Left lung (tissue), 10 donors: Measurements from ENCODE around the gene PIK3C3. TPM values are rescaled to one million over a fixed set of nuclear protein-coding genes. Genes with fewer than 3 reads are reported as not detected.

Experiments used
- ATAC-seq: fragments of 200-7000 bp; cut with Tn5 transposase; one replicate; pipeline ENCODE4 v1.9.1; 2020; ENCODE audit warnings: moderate library complexity
- DNase-seq, 4 donors: peaks; one replicate each; pipeline ENCODE4 v3.0.0-alpha.2; 2013 to 2020
- H3K27ac ChIP-seq, 2 donors: fragments of 200-600 bp; sonication (generic) in 1 of 2; one replicate each; pipeline versions ENCODE4 v1.5.0 to v1.8.0; 2020 to 2021
- H3K27me3 ChIP-seq, 2 donors: fragments of 200-600 bp; sonication (generic) in 1 of 2; one replicate each; pipeline versions ENCODE4 v1.5.0 to v1.8.0; 2020 to 2021
- H3K36me3 ChIP-seq, 2 donors: fragments of 200-600 bp; sonication (generic) in 1 of 2; one replicate each; pipeline versions ENCODE4 v1.5.0 to v1.8.0; 2020 to 2021
- H3K4me1 ChIP-seq, 2 donors: fragments of 200-600 bp; one replicate each; pipeline ENCODE4 v1.8.0; 2021
- H3K4me3 ChIP-seq, 2 donors: fragments of 200-600 bp; sonication (generic) in 1 of 2; one replicate each; pipeline versions ENCODE4 v1.5.0 to v1.8.0; 2020 to 2021; ENCODE audit warnings: mild to moderate bottlenecking in 1 of 2
- H3K9me3 ChIP-seq, 2 donors: fragments of 200-600 bp; sonication (generic) in 1 of 2; one replicate each; pipeline versions ENCODE4 v1.5.0 to v1.8.0; 2020 to 2021
- intact Hi-C, 2 donors: fragments of 100-400 bp; cut with DNase I; formaldehyde crosslinking; loops; one replicate each; pipeline versions ENCODE4 v1.11.2 to v1.14.2; 2022
- polyA plus RNA-seq, 6 donors: library from polyadenylated mRNA; unstranded; fragments of 120-200 nt; gene quantifications; one replicate each; pipeline ENCODE4 v1.2.1, GENCODE V29; 2013; ENCODE audit not compliant: insufficient read length in 6 of 6
- total RNA-seq, 2 donors: library from RNA; stranded (reverse); fragmentation: NEBNext Ultra II Directional; extraction: Animal tissue kit (Norgen Biotek cat#: 25700); gene quantifications; one replicate each; pipeline ENCODE4 v1.2.1, GENCODE V29; 2021
- TF ChIP-seq, protein P1 (sequence below), 2 donors: fragments of 200-600 bp; sonication (generic) in 1 of 2; IDR thresholded peaks; one replicate each; pipeline versions ENCODE4 v1.5.0 to v1.8.0; 2021; ENCODE audit warnings: antibody characterized with exemption in 2 of 2
- donor health status: DM: no; HTN: yes; CAD: no.
- donor health status: DM: no; HTN: no; CAD: no.

Gene PIK3C3
- total and polyA plus RNA-seq, 8 donors = 40.3 to 75.2 (median 55.2) TPM

DNA sequence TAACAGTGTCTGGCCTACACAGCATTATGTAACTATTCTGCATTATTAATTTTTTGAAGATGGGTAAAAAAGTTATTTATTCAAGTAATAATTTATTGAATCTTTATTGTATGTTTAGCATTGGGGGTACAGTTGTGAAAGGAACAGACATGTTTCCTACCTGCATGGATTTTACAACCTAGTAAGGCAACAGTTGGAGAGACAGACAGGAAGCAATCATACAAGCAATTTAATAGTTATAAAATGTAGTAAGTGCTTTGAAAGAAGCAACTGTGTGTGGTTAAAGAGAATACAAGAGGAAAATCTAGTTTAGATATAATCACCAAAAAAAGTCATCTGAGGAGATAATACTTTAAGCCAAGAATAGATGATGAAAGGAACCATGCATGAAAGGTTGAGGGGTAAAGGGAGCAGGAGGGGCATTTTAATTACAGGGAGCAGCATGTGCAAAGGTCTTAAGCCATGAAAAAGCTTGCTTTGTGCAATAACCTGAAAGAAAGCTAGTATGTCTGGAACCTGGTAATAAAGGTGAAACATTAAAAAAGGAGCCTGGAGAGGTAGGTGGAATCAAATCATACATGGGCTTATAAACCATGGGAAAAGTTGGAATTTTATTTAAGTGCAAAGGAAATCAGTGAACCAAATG is 140.8 kb downstream of the PIK3C3 start:
- H3K27me3 ChIP-seq = no peaks in the 10 kb centered on the region
- H3K4me3 ChIP-seq = no peak overlapping the region
- no peaks in the 10 kb centered on the region for H3K9me3 ChIP-seq
- ATAC-seq (no peak), DNase-seq (no peak)
- intact Hi-C loops = no loop called here
- H3K36me3 ChIP-seq = no peaks in the 10 kb centered on the region
- H3K27ac ChIP-seq = no peak overlapping the region
- no peaks in the 10 kb centered on the region for H3K4me1 ChIP-seq
- TF ChIP-seq, protein P1, sequence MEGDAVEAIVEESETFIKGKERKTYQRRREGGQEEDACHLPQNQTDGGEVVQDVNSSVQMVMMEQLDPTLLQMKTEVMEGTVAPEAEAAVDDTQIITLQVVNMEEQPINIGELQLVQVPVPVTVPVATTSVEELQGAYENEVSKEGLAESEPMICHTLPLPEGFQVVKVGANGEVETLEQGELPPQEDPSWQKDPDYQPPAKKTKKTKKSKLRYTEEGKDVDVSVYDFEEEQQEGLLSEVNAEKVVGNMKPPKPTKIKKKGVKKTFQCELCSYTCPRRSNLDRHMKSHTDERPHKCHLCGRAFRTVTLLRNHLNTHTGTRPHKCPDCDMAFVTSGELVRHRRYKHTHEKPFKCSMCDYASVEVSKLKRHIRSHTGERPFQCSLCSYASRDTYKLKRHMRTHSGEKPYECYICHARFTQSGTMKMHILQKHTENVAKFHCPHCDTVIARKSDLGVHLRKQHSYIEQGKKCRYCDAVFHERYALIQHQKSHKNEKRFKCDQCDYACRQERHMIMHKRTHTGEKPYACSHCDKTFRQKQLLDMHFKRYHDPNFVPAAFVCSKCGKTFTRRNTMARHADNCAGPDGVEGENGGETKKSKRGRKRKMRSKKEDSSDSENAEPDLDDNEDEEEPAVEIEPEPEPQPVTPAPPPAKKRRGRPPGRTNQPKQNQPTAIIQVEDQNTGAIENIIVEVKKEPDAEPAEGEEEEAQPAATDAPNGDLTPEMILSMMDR (IDR thresholded peaks at IDR 0.05) = no peak

DNA sequence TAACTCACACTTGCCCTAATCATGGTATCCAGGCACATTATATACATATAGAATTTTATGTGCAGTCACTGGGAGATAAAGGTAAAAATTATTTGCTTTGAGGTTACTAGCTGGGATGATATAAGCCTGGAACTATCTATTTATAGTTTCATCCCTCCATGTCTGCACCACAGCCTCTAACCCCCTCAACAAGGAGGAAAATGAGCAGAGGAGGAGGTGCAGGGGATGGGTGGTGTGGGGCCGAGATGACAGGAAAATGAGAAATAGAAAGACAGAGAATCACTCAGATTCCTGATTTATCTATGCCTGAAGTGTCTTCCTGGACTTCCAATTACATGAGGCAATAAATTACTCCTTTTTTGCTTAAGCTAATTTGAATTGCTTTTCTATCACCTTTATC is 145.2 kb downstream of the PIK3C3 start:
- no peaks in the 10 kb centered on the region for H3K4me1 ChIP-seq
- no peak for ATAC-seq
- DNase-seq = no peak
- intact Hi-C loops = no loop called here
- H3K36me3 ChIP-seq = no peaks in the 10 kb centered on the region
- H3K9me3 ChIP-seq = no peaks in the 10 kb centered on the region
- TF ChIP-seq, protein P1 (IDR thresholded peaks at IDR 0.05) = no peak
- H3K27me3 ChIP-seq = no peaks in the 10 kb centered on the region
- H3K27ac ChIP-seq = no peak overlapping the region
- no peak overlapping the region for H3K4me3 ChIP-seq

DNA sequence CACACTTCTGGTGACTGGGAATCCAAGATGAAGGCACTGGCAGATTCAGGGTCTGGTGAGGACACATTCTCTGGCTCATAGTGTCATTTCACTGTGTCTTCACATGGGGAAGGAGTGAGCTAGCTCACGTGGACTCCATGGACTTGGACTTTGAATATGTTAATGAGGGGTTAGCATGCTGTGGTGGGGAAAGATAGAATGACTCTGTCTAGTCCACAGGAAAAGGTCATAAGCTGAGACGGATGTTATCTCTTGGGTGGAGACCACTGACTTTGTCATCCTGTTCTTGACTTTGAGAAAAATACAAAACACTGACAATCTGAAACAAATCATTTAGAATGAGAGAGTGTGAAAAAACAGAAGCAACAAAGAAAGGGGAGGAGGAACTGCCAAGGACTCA is 145.9 kb downstream of the PIK3C3 start:
- no peaks in the 10 kb centered on the region for H3K4me1 ChIP-seq
- H3K36me3 ChIP-seq = no peaks in the 10 kb centered on the region
- no peak overlapping the region for H3K27ac ChIP-seq
- H3K9me3 ChIP-seq = no peaks in the 10 kb centered on the region
- no peaks in the 10 kb centered on the region for H3K27me3 ChIP-seq
- DNase-seq = no peak
- TF ChIP-seq, protein P1 (IDR thresholded peaks at IDR 0.05) = no peak
- ATAC-seq = no peak
- no peak overlapping the region for H3K4me3 ChIP-seq
- intact Hi-C loops = no loop called here

DNA sequence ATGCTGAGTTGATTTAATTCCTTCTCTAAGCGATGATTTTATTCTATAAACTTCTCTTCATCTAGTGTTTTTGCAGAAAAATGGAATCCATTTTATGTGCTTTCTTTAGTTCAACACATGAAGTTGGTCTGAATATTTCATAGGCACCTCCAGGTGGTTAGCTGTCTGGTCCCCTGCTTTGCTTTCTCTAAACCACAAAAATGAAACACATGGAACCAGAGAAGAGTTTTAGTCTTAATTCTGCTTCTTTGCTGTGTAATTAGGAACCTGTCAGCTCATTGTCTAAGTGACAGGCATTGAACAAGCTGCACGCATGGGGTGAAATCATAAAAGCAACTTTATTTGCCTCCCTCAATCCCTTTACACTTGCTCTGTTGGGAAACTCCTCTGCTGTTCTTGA is 150.4 kb downstream of the PIK3C3 start:
- Histone ChIP-seq H3K4me3 (no peak overlapping the region), H3K36me3 (no peaks in the 10 kb centered on the region), H3K4me1 (no peaks in the 10 kb centered on the region), H3K9me3 (no peaks in the 10 kb centered on the region), H3K27ac (no peak overlapping the region), H3K27me3 (no peaks in the 10 kb centered on the region)
- no peak for ATAC-seq
- no peak for DNase-seq
- intact Hi-C loops = no loop called here
- TF ChIP-seq, protein P1 (IDR thresholded peaks at IDR 0.05) = no peak

DNA sequence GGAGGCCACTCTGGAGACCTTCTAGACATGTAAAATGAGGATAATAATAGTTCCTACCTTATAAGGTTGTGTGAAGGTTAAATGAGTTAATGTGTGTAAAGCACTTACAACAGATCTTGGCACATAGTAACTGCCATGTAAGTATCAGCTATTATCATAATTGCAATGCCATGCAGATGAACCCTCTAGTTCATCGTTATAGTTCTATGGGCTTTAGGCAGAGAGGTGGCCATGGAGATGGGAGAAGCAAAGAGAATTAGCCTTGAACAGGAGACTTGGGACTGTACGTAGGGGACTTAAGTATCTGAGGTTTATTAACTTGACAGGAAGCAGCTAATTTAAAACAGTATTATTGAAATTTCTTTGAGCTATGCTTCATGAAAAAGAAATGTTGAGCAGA is 151.8 kb downstream of the PIK3C3 start:
- Histone ChIP-seq H3K9me3 (no peaks in the 10 kb centered on the region), H3K4me3 (no peak overlapping the region), H3K27ac (no peak overlapping the region), H3K36me3 (no peaks in the 10 kb centered on the region), H3K4me1 (no peaks in the 10 kb centered on the region), H3K27me3 (no peaks in the 10 kb centered on the region)
- DNase-seq (no peak), ATAC-seq (no peak)
- TF ChIP-seq, protein P1 (IDR thresholded peaks at IDR 0.05) = no peak
- intact Hi-C loops = no loop called here
